K562 (cell line): Measurements from ENCODE around the gene BARHL2. TPM values are rescaled to one million over a fixed set of nuclear protein-coding genes. Genes with fewer than 3 reads are reported as not detected.
A peak's percentile ranks its signal among the peaks of the same experiment; 100 is the strongest.

Experiments used
- ATAC-seq: fragments of 200-7000 bp; cut with Tn5 transposase; 3 replicates; pipeline ENCODE4 v1.9.1; 2020; ENCODE audit warnings: moderate library complexity
- BruUV-seq: library from RNA; stranded (reverse); fragments of 400-500 nt; replicated peaks from 2 replicates; lab custom pipeline; 2021; lab: Mats Ljungman, UMichigan
- CTCF ChIA-PET: fragments of 300-600 bp; formaldehyde crosslinking; extraction: SDS; loops from one replicate; lab custom pipeline; 2021; ENCODE audit warnings: low intra/inter-chr PET ratio; lab: Yijun Ruan, JAX
- POLR2A ChIA-PET: fragments of 300-600, 350-650 bp; sonication (Branson Sonifier 250); formaldehyde crosslinking; extraction: SDS; loops from one replicate; lab custom pipeline; 2021; ENCODE audit warnings: antibody characterized with exemption, inconsistent platforms; lab: Yijun Ruan, JAX
- DNase-seq, 4 experiments: peaks; one replicate each; pipeline versions ENCODE4 v3.0.0 to v3.0.0-alpha.2; 2011 to 2018; ENCODE audit warnings: low spot score in 3 of 4, mixed read lengths in 3 of 4; ENCODE audit errors: extremely low read depth in 1 of 4
- FAIRE-seq: peaks from 2 replicates; lab custom pipeline; 2011; peaks lifted over from hg19 to GRCh38; lab: Jason Lieb, UNC
- H2AFZ ChIP-seq: 2 replicates; pipeline ENCODE4 v1.6.0; 2011; ENCODE audit warnings: low read depth, low read length, control low read depth, inconsistent platforms
- H3K27ac ChIP-seq: fragments of 200-600 bp; 3 replicates; pipeline ENCODE4 v1.8.0; 2011; ENCODE audit warnings: low read depth, mild to moderate bottlenecking, control low read depth, inconsistent platforms, low read length, moderate library complexity, mixed read lengths; ENCODE audit errors: extremely low read depth
- H3K27me3 ChIP-seq, 2 experiments: fragments of 300-600 bp in 1 of 2; 2 replicates in 1 of 2; 3 replicates in 1 of 2; pipeline versions ENCODE4 v1.6.0 to v1.8.0; 2011; ENCODE audit warnings: inconsistent platforms in 2 of 2, low read length in 2 of 2, mild to moderate bottlenecking in 1 of 2, mixed read lengths in 1 of 2, moderate library complexity in 1 of 2; ENCODE audit not compliant: control insufficient read depth in 2 of 2, insufficient read depth in 2 of 2
- H3K36me3 ChIP-seq: fragments of 300-600 bp; 3 replicates; pipeline ENCODE4 v1.8.0; 2011; ENCODE audit warnings: mild to moderate bottlenecking, low read length, inconsistent platforms; ENCODE audit not compliant: control insufficient read depth, insufficient read depth
- H3K4me1 ChIP-seq, 2 experiments: fragments of 200-600 bp in 1 of 2; replicated peaks in 1 of 2; 2 replicates in 1 of 2; 3 replicates in 1 of 2; pipeline versions ENCODE4 v1.5.1 to v1.8.0; 2011; ENCODE audit warnings: inconsistent platforms in 2 of 2, low read length in 2 of 2, mild to moderate bottlenecking in 1 of 2, mixed read lengths in 1 of 2, moderate library complexity in 1 of 2; ENCODE audit not compliant: control insufficient read depth in 2 of 2, insufficient read depth in 2 of 2
- H3K4me2 ChIP-seq: 2 replicates; pipeline ENCODE4 v1.6.1; 2011; ENCODE audit warnings: low read length, control low read depth, inconsistent platforms, mixed read lengths; ENCODE audit not compliant: insufficient read depth
- H3K4me3 ChIP-seq: fragments of 200-600 bp; sonication (generic), shearing (Covaris generic); 2 replicates; pipeline ENCODE4 v1.5.1; 2016; ENCODE audit warnings: control low read depth, inconsistent platforms
- H3K79me2 ChIP-seq: fragments of 200-600 bp; 3 replicates; pipeline ENCODE4 v1.8.0; 2011; ENCODE audit warnings: low read length, inconsistent platforms; ENCODE audit not compliant: control insufficient read depth, insufficient read depth
- H3K9ac ChIP-seq, 2 experiments: 2 replicates each; pipeline versions ENCODE4 v1.6.0 to v1.6.1; 2011; ENCODE audit warnings: low read depth in 2 of 2, low read length in 2 of 2, control low read depth in 1 of 2, inconsistent platforms in 1 of 2, mild to moderate bottlenecking in 1 of 2, mixed read lengths in 1 of 2; ENCODE audit not compliant: insufficient read depth in 1 of 2
- H3K9me1 ChIP-seq: one replicate; pipeline ENCODE4 v1.6.0; 2011; ENCODE audit warnings: inconsistent platforms, mild to moderate bottlenecking, low read length, moderate library complexity; ENCODE audit not compliant: control insufficient read depth, insufficient read depth
- H3K9me3 ChIP-seq: replicated peaks from 2 replicates; pipeline ENCODE4 v1.5.1; 2011; ENCODE audit warnings: low read depth, low read length, inconsistent platforms; ENCODE audit not compliant: control insufficient read depth, insufficient read depth
- H4K20me1 ChIP-seq: replicated peaks from 2 replicates; pipeline ENCODE4 v1.6.1; 2011; ENCODE audit warnings: low read length, inconsistent platforms, mixed read lengths; ENCODE audit not compliant: control insufficient read depth, insufficient read depth
- CBFA2T3 ChIP-seq: fragments of 450-650 bp; IDR thresholded peaks from 2 replicates; pipeline ENCODE4 v1.6.1; 2017
- EHMT2 ChIP-seq: fragments of 450-650 bp; IDR thresholded peaks from 2 replicates; pipeline ENCODE4 v1.6.1; 2018; ENCODE audit warnings: antibody characterized with exemption
- KHSRP ChIP-seq: fragments of 450-650 bp; IDR thresholded peaks from 2 replicates; pipeline ENCODE4 v1.6.1; 2017
- MBD2 ChIP-seq: sonication (generic); IDR thresholded peaks from 2 replicates; pipeline ENCODE4 v1.6.1; 2016; ENCODE audit warnings: low read depth, borderline replicate concordance
- NBN ChIP-seq: fragments of 450-650 bp; IDR thresholded peaks from 2 replicates; pipeline ENCODE4 v1.6.1; 2016; ENCODE audit warnings: low read depth, mild to moderate bottlenecking
- SMARCC2 ChIP-seq: fragments of 450-650 bp; IDR thresholded peaks from 2 replicates; pipeline ENCODE4 v1.6.1; 2017; ENCODE audit warnings: antibody characterized with exemption, moderate library complexity, mild to moderate bottlenecking, low read depth
- SOX6 ChIP-seq: fragments of 450-650 bp; IDR thresholded peaks from 2 replicates; pipeline ENCODE4 v1.6.1; 2014; ENCODE audit warnings: mild to moderate bottlenecking
- SUPT5H ChIP-seq: fragments of 450-650 bp; IDR thresholded peaks from 2 replicates; pipeline ENCODE4 v1.6.1; 2016
- TAF7 ChIP-seq: fragments of 450-650 bp; IDR thresholded peaks from 2 replicates; pipeline ENCODE4 v1.6.1; 2016; ENCODE audit warnings: missing genetic modification characterization, missing compliant biosample characterization
- ZNF347 ChIP-seq: fragments of 450-650 bp; formaldehyde crosslinking; IDR thresholded peaks from 2 replicates; pipeline ENCODE4 v1.4.0; 2020; ENCODE audit warnings: low read depth, mild to moderate bottlenecking, moderate library complexity
- ZNF354B ChIP-seq: fragments of 250-450 bp; sonication (Bioruptor Pico); IDR thresholded peaks from 2 replicates; pipeline ENCODE4 v1.4.0; 2020
- WGBS: fragments of 100-300 bp; shearing (Covaris generic); methylation state at CpG from one replicate; pipeline ENCODE4 v1.1.6; 2016; ENCODE audit warnings: low coverage, mixed read lengths; ENCODE audit not compliant: insufficient coverage; ENCODE audit errors: missing lambda C conversion rate; 5-methylcytosine and 5-hydroxymethylcytosine counted together
- in situ Hi-C: fragments of 300-500 bp; cut with MboI; formaldehyde crosslinking; loops from 4 replicates; pipeline ENCODE4 v1.15.0; 2018; ENCODE audit warnings: inconsistent platforms, mixed read lengths
- intact Hi-C: fragments of 100-400 bp; cut with micrococcal nuclease; formaldehyde crosslinking; loops from 2 replicates; pipeline ENCODE4 v1.14.2; 2022
- polyA plus RNA-seq, 8 experiments: library from polyadenylated mRNA; depleted of rRNA in 4 of 8; stranded (reverse) in 5 of 8; unstranded in 3 of 8; fragments of >200 nt; fragmentation: Nextera tagmentation in 2 of 8; fragmentation: Illumina TruSeq in 1 of 8; extraction: Ambion mirVana in 2 of 8; extraction: Trizol in 1 of 8; gene quantifications; 2 replicates each; pipeline versions ENCODE4 v1.2.1 to v1.2.3, GENCODE V29; 2011 to 2014; ENCODE audit warnings: inconsistent platforms in 1 of 8, missing spikeins in 1 of 8
- total RNA-seq, 7 experiments: library from RNA; depleted of rRNA in 6 of 7; stranded (reverse); fragments of >200 nt in 6 of 7; fragmentation: Illumina TruSeq in 2 of 7; extraction: Trizol in 2 of 7; gene quantifications; 2 replicates each; pipeline versions ENCODE4 v1.2.1 to v1.2.3, GENCODE V29; 2011 to 2021; ENCODE audit warnings: low replicate concordance in 1 of 7
- TF ChIP-seq, protein P1 (sequence below), 3 experiments: IDR thresholded peaks in 2 of 3; conservative IDR thresholded peaks in 1 of 3; 2 replicates each; pipeline ENCODE4 v1.5.1; 2011 to 2012; ENCODE audit warnings: low read length in 3 of 3, mild to moderate bottlenecking in 3 of 3, control low read depth in 2 of 3, improper control_type of control experiment in 1 of 3, inconsistent platforms in 1 of 3, low read depth in 1 of 3, mixed read lengths in 1 of 3, moderate library complexity in 1 of 3; ENCODE audit not compliant: insufficient read depth in 2 of 3

BARHL2 gene
- total and polyA plus RNA-seq, 9 of the 15 experiments (the other 6 are each of a cell fraction or from before 2014, with no cell fraction given), result 0.06 to 0.11 (median 0.09) TPM; not detected in 6

DNA sequence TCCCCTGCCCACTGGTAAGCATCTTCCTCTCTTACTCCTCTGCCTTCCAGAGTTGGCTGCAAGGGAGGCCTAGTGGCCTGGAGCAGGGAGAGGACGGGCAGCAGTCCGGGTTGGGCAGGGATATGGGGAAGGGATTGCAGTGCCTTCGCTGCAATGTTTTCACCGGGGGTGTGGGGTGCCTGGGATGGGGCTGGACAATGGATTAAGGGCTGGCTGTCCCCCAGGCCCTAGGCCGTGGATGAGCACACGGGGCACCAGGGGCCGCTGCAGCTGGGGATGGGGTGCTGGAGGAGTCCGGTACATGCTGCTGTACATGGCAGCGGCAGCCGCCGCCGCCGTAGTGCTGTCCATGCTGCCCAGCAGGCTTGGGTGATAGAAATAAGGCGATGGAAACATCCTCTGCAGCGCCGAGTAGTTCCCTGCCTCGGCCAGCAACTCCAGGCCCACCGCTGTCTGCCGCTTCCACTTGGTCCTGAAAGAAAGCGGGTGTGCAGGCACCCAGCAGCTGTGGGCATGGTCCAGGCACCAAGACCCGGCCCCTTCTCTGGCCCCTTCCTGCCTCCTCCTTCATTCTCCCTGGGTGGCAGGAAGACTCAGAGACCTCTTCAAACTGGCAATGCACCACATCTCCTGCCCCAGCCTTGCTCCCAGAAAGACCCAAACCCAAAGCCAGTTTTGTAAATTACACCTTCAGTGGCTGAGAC, 4.8 kb downstream of the BARHL2 start:
- TF ChIP-seq EHMT2, result no peak
- no peak for TF ChIP-seq SOX6
- no peak for TF ChIP-seq SUPT5H
- no peak for TF ChIP-seq SMARCC2
- no peak for TF ChIP-seq ZNF347 (CRISPR knock-in tag)
- no peak for TF ChIP-seq MBD2
- no peak for TF ChIP-seq ZNF354B (CRISPR knock-in tag)
- TF ChIP-seq TAF7, result no peak
- no peak for TF ChIP-seq NBN
- TF ChIP-seq, protein P1, sequence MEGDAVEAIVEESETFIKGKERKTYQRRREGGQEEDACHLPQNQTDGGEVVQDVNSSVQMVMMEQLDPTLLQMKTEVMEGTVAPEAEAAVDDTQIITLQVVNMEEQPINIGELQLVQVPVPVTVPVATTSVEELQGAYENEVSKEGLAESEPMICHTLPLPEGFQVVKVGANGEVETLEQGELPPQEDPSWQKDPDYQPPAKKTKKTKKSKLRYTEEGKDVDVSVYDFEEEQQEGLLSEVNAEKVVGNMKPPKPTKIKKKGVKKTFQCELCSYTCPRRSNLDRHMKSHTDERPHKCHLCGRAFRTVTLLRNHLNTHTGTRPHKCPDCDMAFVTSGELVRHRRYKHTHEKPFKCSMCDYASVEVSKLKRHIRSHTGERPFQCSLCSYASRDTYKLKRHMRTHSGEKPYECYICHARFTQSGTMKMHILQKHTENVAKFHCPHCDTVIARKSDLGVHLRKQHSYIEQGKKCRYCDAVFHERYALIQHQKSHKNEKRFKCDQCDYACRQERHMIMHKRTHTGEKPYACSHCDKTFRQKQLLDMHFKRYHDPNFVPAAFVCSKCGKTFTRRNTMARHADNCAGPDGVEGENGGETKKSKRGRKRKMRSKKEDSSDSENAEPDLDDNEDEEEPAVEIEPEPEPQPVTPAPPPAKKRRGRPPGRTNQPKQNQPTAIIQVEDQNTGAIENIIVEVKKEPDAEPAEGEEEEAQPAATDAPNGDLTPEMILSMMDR (IDR thresholded peaks at IDR 0.05 in 2 of 3, conservative IDR thresholded peaks at IDR 0.05 in 1 of 3; ENCODE audit: insufficient read depth in 2 of 3, low read depth in 1 of 3, low read length in 3 of 3), result no peak
- TF ChIP-seq KHSRP, result no peak
- TF ChIP-seq CBFA2T3, result no peak
- TF ChIP-seq, all 486 proteins: peak for 0
- intact Hi-C loops (no loop called here), in situ Hi-C loops (no loop called here)
- H2AFZ ChIP-seq, result no peak overlapping the region
- peaks cover 71 to 82% of the 10 kb centered on the region in 2 experiments for H3K27me3 ChIP-seq
- H4K20me1 ChIP-seq, result no peaks in the 10 kb centered on the region
- H3K9me3 ChIP-seq, result no peaks in the 10 kb centered on the region
- BruUV-seq, result no TSS peak
- no peak overlapping the region for H3K4me2 ChIP-seq
- no peak overlapping the region; a peak in 1 of 4 replicates for H3K9ac ChIP-seq
- no peaks in the 10 kb centered on the region for H3K36me3 ChIP-seq
- H3K79me2 ChIP-seq, result no peaks in the 10 kb centered on the region
- 10% methylated on average over 18 of the region's 21 CpGs for WGBS
- DNase-seq (no peak), ATAC-seq (0 out of 3 replicates have a peak, but pooled peaks have one; percentile 20), FAIRE-seq (no peak)
- no peak overlapping the region for H3K27ac ChIP-seq
- ChIA-PET CTCF (no interaction called here), POLR2A (interaction anchor here (0.5 kb wide), 1 partner anchor 48 kb away, joined by 3 read pairs; no protein-coding TSS in a partner anchor)
- H3K4me3 ChIP-seq, result no peak overlapping the region
- no peaks in the 10 kb centered on the region for H3K9me1 ChIP-seq
- peaks cover 0 to 24% of the 10 kb centered on the region in 2 experiments; a peak in 3 of 5 replicates for H3K4me1 ChIP-seq
